HEK293T (cell line): ENCODE data around the gene DYDC1.

Source experiments
- CTBP1 ChIP-seq: fragments of 450-650 bp; IDR thresholded peaks from 2 replicates; pipeline ENCODE4 v1.6.1; 2016; ENCODE audit warnings: borderline replicate concordance
- FOXM1 ChIP-seq: fragments of 450-650 bp; IDR thresholded peaks from 2 replicates; pipeline ENCODE4 v1.6.1; 2017; ENCODE audit warnings: mild to moderate bottlenecking, borderline replicate concordance
- HDGF ChIP-seq: fragments of 450-650 bp; IDR thresholded peaks from 2 replicates; pipeline ENCODE4 v1.6.1; 2017; ENCODE audit warnings: antibody characterized with exemption, borderline replicate concordance

DNA sequence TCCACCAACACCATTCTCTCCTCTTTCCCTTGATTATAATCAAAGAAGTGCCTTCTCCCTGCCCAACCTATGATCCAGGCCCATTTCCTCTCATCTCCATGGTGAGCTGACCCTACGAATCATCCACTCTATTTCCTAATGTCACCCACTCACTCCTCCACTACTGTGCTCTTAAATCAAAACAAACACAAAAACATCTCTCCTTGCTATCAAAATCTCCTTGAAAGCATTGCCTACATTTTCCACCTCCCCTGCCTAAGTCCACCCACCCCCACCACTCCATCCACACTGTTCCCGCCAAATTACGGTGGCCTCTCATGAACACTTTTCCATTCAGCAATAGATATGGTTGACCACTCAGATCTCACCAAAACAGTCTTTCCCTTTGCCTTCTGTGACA lies 5.3 kb downstream of the DYDC1 start:
- TF ChIP-seq HDGF: no peak
- no peak for TF ChIP-seq FOXM1
- TF ChIP-seq CTBP1: no peak
